HCT116 (cell line): Measurements from ENCODE around the gene FGFRL1. TPM values are rescaled to one million over a fixed set of nuclear protein-coding genes. Genes with fewer than 3 reads are reported as not detected.
"Not testable (repeated sequence)": the region's sequence is repeated elsewhere in the genome, so short reads cannot be mapped to it uniquely, and the experiment has no call there.

ENCODE experiments used
- ATAC-seq: fragments of 200-7000 bp; cut with Tn5 transposase; 2 replicates; pipeline ENCODE4 v1.9.1; 2020; ENCODE audit warnings: mild to moderate bottlenecking, moderate library complexity
- BruUV-seq: library from RNA; stranded (reverse); fragments of 400-500 nt; replicated peaks from 2 replicates; lab custom pipeline; 2021; lab: Mats Ljungman, UMichigan
- CTCF ChIA-PET: fragments of 300-600 bp; sonication (Branson Sonifier 250); formaldehyde crosslinking; loops from one replicate; lab custom pipeline; 2021; ENCODE audit warnings: antibody characterized with exemption; lab: Charles Lee
- POLR2A ChIA-PET: fragments of 300-600, 350-600 bp; sonication (Branson Sonifier 250); formaldehyde crosslinking; loops from one replicate; lab custom pipeline; 2021; ENCODE audit warnings: antibody characterized with exemption; lab: Charles Lee
- RAD21 ChIA-PET, 2 experiments: fragments of 300-600 bp; sonication (Branson Sonifier 250); formaldehyde crosslinking; loops; one replicate each; lab custom pipeline; 2023; ENCODE audit warnings: low total read pairs in 2 of 2; ENCODE audit not compliant: uncharacterized antibody in 2 of 2, unreplicated experiment in 2 of 2, low non-redundant PET in 1 of 2; lab: Charles Lee
- DNase-seq: peaks from one replicate; pipeline ENCODE4 v3.0.0-alpha.2; 2010; ENCODE audit warnings: low read depth, low spot score
- H2AFZ ChIP-seq: fragments of 200-600 bp; shearing (Covaris generic), sonication (generic); 2 replicates; pipeline ENCODE4 v1.6.1; 2017; ENCODE audit warnings: low read depth, mixed run types, mixed read lengths, antibody characterized with exemption, low read length; ENCODE audit not compliant: poor library complexity, severe bottlenecking
- H3K27ac ChIP-seq: 2 replicates; pipeline ENCODE4 v1.5.1; 2012; ENCODE audit warnings: low read depth, low read length
- H3K27me3 ChIP-seq: fragments of 200-600 bp; sonication (generic); 2 replicates; pipeline ENCODE4 v1.6.1; 2016; ENCODE audit warnings: mixed run types, low read length, mixed read lengths; ENCODE audit not compliant: insufficient read depth
- H3K36me3 ChIP-seq, 2 experiments: fragments of 200-500 bp in 1 of 2; fragments of 200-600 bp in 1 of 2; sonication (Bioruptor generic) in 1 of 2; sonication (generic) in 1 of 2; 2 replicates each; pipeline versions ENCODE4 v1.5.1 to v1.6.1; 2014 to 2016; ENCODE audit warnings: low read length in 2 of 2, inconsistent platforms in 1 of 2, mixed read lengths in 1 of 2, mixed run types in 1 of 2; ENCODE audit not compliant: insufficient read depth in 2 of 2, control insufficient read depth in 1 of 2
- H3K4me1 ChIP-seq, 2 experiments: fragments of 200-600 bp in 1 of 2; sonication (generic) in 1 of 2; 2 replicates each; pipeline versions ENCODE4 v1.5.1 to v1.6.1; 2012 to 2017; ENCODE audit warnings: low read length in 2 of 2, inconsistent platforms in 1 of 2, mild to moderate bottlenecking in 1 of 2, mixed read lengths in 1 of 2, mixed run types in 1 of 2, moderate library complexity in 1 of 2; ENCODE audit not compliant: insufficient read depth in 2 of 2, control insufficient read depth in 1 of 2
- H3K4me2 ChIP-seq: fragments of 200-600 bp; sonication (generic); 2 replicates; pipeline ENCODE4 v1.6.1; 2017; ENCODE audit warnings: mixed run types, low read length, mixed read lengths
- H3K4me3 ChIP-seq, 2 experiments: fragments of 200-600 bp in 1 of 2; sonication (generic) in 1 of 2; replicated peaks in 1 of 2; 2 replicates each; pipeline ENCODE4 v1.5.1; 2011 to 2016; ENCODE audit warnings: low read length in 2 of 2, control low read depth in 1 of 2, low read depth in 1 of 2, mild to moderate bottlenecking in 1 of 2, mixed read lengths in 1 of 2, mixed run types in 1 of 2
- H3K79me2 ChIP-seq: fragments of 200-600 bp; sonication (generic); 2 replicates; pipeline ENCODE4 v1.6.1; 2017; ENCODE audit warnings: mild to moderate bottlenecking, mixed run types, low read length, moderate library complexity, mixed read lengths; ENCODE audit not compliant: insufficient read depth
- H3K9ac ChIP-seq: fragments of 200-600 bp; sonication (generic); 2 replicates; pipeline ENCODE4 v1.6.1; 2016; ENCODE audit warnings: low read length, mixed read lengths
- H3K9me2 ChIP-seq: fragments of 200-600 bp; sonication (generic), shearing (Covaris generic); 2 replicates; pipeline ENCODE4 v1.6.1; 2017; ENCODE audit warnings: mixed run types, mild to moderate bottlenecking, moderate library complexity; ENCODE audit not compliant: insufficient read depth
- H3K9me3 ChIP-seq, 2 experiments: fragments of 200-500 bp in 1 of 2; fragments of 200-600 bp in 1 of 2; sonication (Bioruptor generic) in 1 of 2; sonication (generic) in 1 of 2; 2 replicates each; pipeline ENCODE4 v1.6.1; 2014 to 2017; ENCODE audit warnings: low read length in 2 of 2, mixed read lengths in 2 of 2, inconsistent platforms in 1 of 2, low read depth in 1 of 2, mild to moderate bottlenecking in 1 of 2, mixed run types in 1 of 2, moderate library complexity in 1 of 2; ENCODE audit not compliant: control insufficient read depth in 1 of 2, insufficient read depth in 1 of 2
- H4K20me1 ChIP-seq: fragments of 200-600 bp; sonication (generic), shearing (Covaris generic); 2 replicates; pipeline ENCODE4 v1.6.1; 2017; ENCODE audit warnings: mixed run types, mild to moderate bottlenecking, moderate library complexity; ENCODE audit not compliant: insufficient read depth
- CBX3 ChIP-seq: IDR thresholded peaks from 2 replicates; pipeline ENCODE4 v1.6.1; 2012; ENCODE audit warnings: low read depth
- EGR1 ChIP-seq: IDR thresholded peaks from 2 replicates; pipeline ENCODE4 v1.6.1; 2012; ENCODE audit warnings: low read depth
- POLR2AphosphoS5 ChIP-seq: IDR thresholded peaks from 2 replicates; pipeline ENCODE4 v1.6.1; 2011; ENCODE audit warnings: mild to moderate bottlenecking, low read depth, low read length, moderate library complexity
- ZBTB33 ChIP-seq: IDR thresholded peaks from 2 replicates; pipeline ENCODE4 v1.6.1; 2011; ENCODE audit warnings: mild to moderate bottlenecking, low read length, moderate library complexity; ENCODE audit not compliant: insufficient replicate concordance; ENCODE audit errors: extremely low read depth
- intact Hi-C: fragments of 100-400 bp; cut with micrococcal nuclease; formaldehyde crosslinking; loops from 2 replicates; pipeline ENCODE4 v1.10.0; 2022
- total RNA-seq: library from RNA; stranded (reverse); gene quantifications from one replicate; pipeline ENCODE4 v1.2.1, GENCODE V29; 2021; ENCODE audit not compliant: unreplicated experiment

FGFRL1 gene
- total RNA-seq, 1 experiment from 2014 or later = 91.1 TPM

- ChIA-PET RAD21 (no interaction called here), CTCF (no interaction called here), POLR2A (no interaction called here)
- Histone ChIP-seq H2AFZ (no peak overlapping the region), H3K9me3 (no peaks in the 10 kb centered on the region), H3K9ac (no peak overlapping the region), H4K20me1 (no peaks in the 10 kb centered on the region), H3K36me3 (no peaks in the 10 kb centered on the region), H3K4me3 (no peak overlapping the region), H3K79me2 (no peaks in the 10 kb centered on the region), H3K4me2 (no peak overlapping the region), H3K27ac (no peak overlapping the region), H3K27me3 (no peaks in the 10 kb centered on the region), H3K4me1 (peaks cover 4 to 8% of the 10 kb centered on the region in 2 experiments), H3K9me2 (no peaks in the 10 kb centered on the region)
- no peak for ATAC-seq
- no peak for TF ChIP-seq ZBTB33
- no peak for TF ChIP-seq EGR1
- TF ChIP-seq CBX3 = no peak
- no peak for TF ChIP-seq POLR2AphosphoS5
- intact Hi-C loops = no loop called here
- no TSS peak for BruUV-seq
- DNase-seq = no peak
Measured at GRCh38 chr4:998096-998691, 13.2 kb upstream of the FGFRL1 start.

- H3K79me2 ChIP-seq, H3K9me2 ChIP-seq, H3K27ac ChIP-seq, BruUV-seq, POLR2A ChIA-PET, H3K9me3 ChIP-seq, H2AFZ ChIP-seq, CTCF ChIA-PET, H4K20me1 ChIP-seq, H3K9ac ChIP-seq, H3K27me3 ChIP-seq, H3K36me3 ChIP-seq, intact Hi-C loops, RAD21 ChIA-PET, ATAC-seq, H3K4me2 ChIP-seq, DNase-seq, H3K4me1 ChIP-seq, H3K4me3 ChIP-seq: not testable (repeated sequence)
Measured at GRCh38 chr4:999240-999863, 12.1 kb upstream of the FGFRL1 start.
